CD4-positive, alpha-beta T cell (primary cell): ENCODE measurements around the gene SLC24A4. TPM values are rescaled to one million over a fixed set of nuclear protein-coding genes. Genes with fewer than 3 reads are reported as not detected.
"Not testable (repeated sequence)": the region's sequence is repeated elsewhere in the genome, so short reads cannot be mapped to it uniquely, and the experiment has no call there.

Source experiments
- ATAC-seq: fragments of 200-7000 bp; cut with Tn5 transposase; one replicate; pipeline ENCODE4 v1.10.0; 2022; ENCODE audit warnings: mild to moderate bottlenecking; ENCODE audit not compliant: poor library complexity
- CTCF ChIA-PET: fragments of 350-600 bp; sonication (Branson Sonifier 250); formaldehyde crosslinking; loops from one replicate; lab custom pipeline; 2021; ENCODE audit warnings: antibody characterized with exemption, inconsistent platforms; lab: Charles Lee
- POLR2A ChIA-PET: fragments of 350-600 bp; sonication (Branson Sonifier 250); formaldehyde crosslinking; loops from one replicate; lab custom pipeline; 2021; ENCODE audit warnings: antibody characterized with exemption, inconsistent platforms; lab: Charles Lee
- DNase-seq, 14 experiments: peaks; one replicate each; pipeline ENCODE4 v3.0.0-alpha.2; 2013 to 2020; ENCODE audit warnings: mixed read lengths in 2 of 14
- H3K27ac ChIP-seq, 2 donors: one replicate each; pipeline versions ENCODE4 v1.5.1 to v1.7.0; 2013; ENCODE audit warnings: low read length in 2 of 2, low read depth in 1 of 2, mild to moderate bottlenecking in 1 of 2
- H3K27me3 ChIP-seq, 2 experiments: 1 replicate in 1 of 2; 2 replicates in 1 of 2; pipeline versions ENCODE4 v1.6.1 to v1.7.0; 2013; ENCODE audit warnings: low read length in 2 of 2, control low read depth in 1 of 2, mild to moderate bottlenecking in 1 of 2, moderate library complexity in 1 of 2; ENCODE audit not compliant: insufficient read depth in 2 of 2, control insufficient read depth in 1 of 2
- H3K36me3 ChIP-seq: one replicate; pipeline ENCODE4 v1.6.1; 2013; ENCODE audit warnings: low read length, control low read depth; ENCODE audit not compliant: insufficient read depth
- H3K4me1 ChIP-seq: one replicate; pipeline ENCODE4 v1.6.1; 2013; ENCODE audit warnings: low read length, control low read depth; ENCODE audit not compliant: insufficient read depth
- H3K4me3 ChIP-seq: one replicate; pipeline ENCODE4 v1.5.1; 2013; ENCODE audit warnings: mild to moderate bottlenecking, low read length, moderate library complexity
- H3K9me3 ChIP-seq, 2 experiments: 1 replicate in 1 of 2; 2 replicates in 1 of 2; pipeline versions ENCODE4 v1.6.1 to v1.7.0; 2013; ENCODE audit warnings: low read length in 2 of 2, mild to moderate bottlenecking in 2 of 2, control low read depth in 1 of 2, moderate library complexity in 1 of 2; ENCODE audit not compliant: control insufficient read depth in 1 of 2, insufficient read depth in 1 of 2
- H3K27ac Mint-ChIP-seq: one replicate; pipeline ENCODE4 v1.8.0; 2020; ENCODE audit warnings: mixed read lengths
- H3K27me3 Mint-ChIP-seq: one replicate; pipeline ENCODE4 v1.8.0; 2021; ENCODE audit warnings: mixed read lengths
- H3K36me3 Mint-ChIP-seq: one replicate; pipeline ENCODE4 v1.8.0; 2021; ENCODE audit warnings: low read depth, mixed read lengths
- H3K4me1 Mint-ChIP-seq: one replicate; pipeline ENCODE4 v1.8.0; 2021; ENCODE audit warnings: low read depth, mixed read lengths
- H3K4me3 Mint-ChIP-seq: one replicate; pipeline ENCODE4 v1.8.0; 2020; ENCODE audit warnings: mild to moderate bottlenecking, mixed read lengths
- H3K9me3 Mint-ChIP-seq: one replicate; pipeline ENCODE4 v1.8.0; 2020; ENCODE audit warnings: mixed read lengths
- intact Hi-C, 2 experiments: fragments of 100-400 bp; cut with DNase I in 1 of 2; cut with micrococcal nuclease in 1 of 2; formaldehyde crosslinking; loops; one replicate each; pipeline versions ENCODE4 v1.15.1 to v1.9.0; 2023 to 2025; cut with DNase I, micrococcal nuclease
- total RNA-seq, 174 experiments: library from RNA in 2 of 174; stranded (reverse) in 2 of 174; gene quantifications; one replicate each; pipeline ENCODE4 v1.2.3 and lab custom pipeline; 2021 to 2026
- TF ChIP-seq, protein P1 (sequence below): fragments of 200-600 bp; IDR thresholded peaks from one replicate; pipeline ENCODE4 v1.8.0; 2022; ENCODE audit warnings: antibody characterized with exemption, mild to moderate bottlenecking

The SLC24A4 gene
- total RNA-seq, 2 experiments from 2014 or later = 0.11 to 0.19 TPM

DNA sequence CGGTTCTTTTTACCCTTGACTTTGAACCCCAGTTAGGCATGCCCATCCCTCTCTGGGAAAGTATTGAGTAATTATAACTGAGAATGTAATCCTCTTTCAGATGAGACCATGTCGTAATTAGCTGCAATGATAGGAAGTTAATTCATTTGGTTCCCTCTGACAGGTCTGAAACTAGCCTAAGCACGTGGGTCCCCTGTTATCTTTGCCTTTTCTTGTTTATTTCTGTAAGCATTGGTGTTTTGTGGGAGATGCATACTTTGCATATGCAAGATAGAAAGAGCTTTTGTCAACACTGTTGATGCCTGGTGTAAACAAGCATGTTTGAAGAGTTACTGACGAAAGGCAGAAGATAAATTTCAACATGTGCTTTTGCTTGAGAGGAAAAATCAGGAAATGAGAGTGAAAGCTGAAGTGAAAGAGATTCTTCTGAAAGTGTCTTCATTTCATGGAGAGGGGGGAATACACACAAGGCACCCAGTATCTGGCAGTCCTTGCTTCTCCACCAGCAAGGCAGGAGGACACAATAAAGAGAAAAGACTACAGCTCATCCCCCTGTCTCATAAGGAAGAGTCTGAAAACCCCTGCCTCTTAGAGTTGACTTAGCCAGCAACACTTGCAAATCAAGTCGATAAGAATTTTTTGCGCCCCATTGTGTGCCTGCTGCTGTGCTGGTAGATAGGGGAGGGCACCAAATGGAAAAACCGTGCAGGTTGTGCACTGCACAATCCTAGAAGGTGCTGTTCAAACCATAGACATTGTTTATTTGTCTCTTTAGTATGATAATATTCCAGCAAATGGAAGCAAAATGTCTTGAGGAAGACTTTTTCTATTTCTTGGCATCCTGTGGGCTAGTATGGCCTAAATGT, 77.8 kb downstream of the SLC24A4 start:
- peak in 3 of 14 experiments; percentile 9 to 40 (median 38) for DNase-seq
- H3K4me1 Mint-ChIP-seq = no peaks in the 10 kb centered on the region
- no peak for ATAC-seq
- TF ChIP-seq, protein P1, sequence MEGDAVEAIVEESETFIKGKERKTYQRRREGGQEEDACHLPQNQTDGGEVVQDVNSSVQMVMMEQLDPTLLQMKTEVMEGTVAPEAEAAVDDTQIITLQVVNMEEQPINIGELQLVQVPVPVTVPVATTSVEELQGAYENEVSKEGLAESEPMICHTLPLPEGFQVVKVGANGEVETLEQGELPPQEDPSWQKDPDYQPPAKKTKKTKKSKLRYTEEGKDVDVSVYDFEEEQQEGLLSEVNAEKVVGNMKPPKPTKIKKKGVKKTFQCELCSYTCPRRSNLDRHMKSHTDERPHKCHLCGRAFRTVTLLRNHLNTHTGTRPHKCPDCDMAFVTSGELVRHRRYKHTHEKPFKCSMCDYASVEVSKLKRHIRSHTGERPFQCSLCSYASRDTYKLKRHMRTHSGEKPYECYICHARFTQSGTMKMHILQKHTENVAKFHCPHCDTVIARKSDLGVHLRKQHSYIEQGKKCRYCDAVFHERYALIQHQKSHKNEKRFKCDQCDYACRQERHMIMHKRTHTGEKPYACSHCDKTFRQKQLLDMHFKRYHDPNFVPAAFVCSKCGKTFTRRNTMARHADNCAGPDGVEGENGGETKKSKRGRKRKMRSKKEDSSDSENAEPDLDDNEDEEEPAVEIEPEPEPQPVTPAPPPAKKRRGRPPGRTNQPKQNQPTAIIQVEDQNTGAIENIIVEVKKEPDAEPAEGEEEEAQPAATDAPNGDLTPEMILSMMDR = no peak
- H3K4me3 Mint-ChIP-seq = no peak overlapping the region
- peaks cover 0 to 4% of the 10 kb centered on the region in 2 experiments for H3K9me3 ChIP-seq
- H3K4me3 ChIP-seq = no peak overlapping the region
- H3K36me3 Mint-ChIP-seq = no peaks in the 10 kb centered on the region
- no peaks in the 10 kb centered on the region for H3K9me3 Mint-ChIP-seq
- no peaks in the 10 kb centered on the region for H3K4me1 ChIP-seq
- no peaks in the 10 kb centered on the region for H3K36me3 ChIP-seq
- peaks cover 12% of the 10 kb centered on the region for H3K27me3 Mint-ChIP-seq
- CTCF ChIA-PET = no interaction called here
- no peak overlapping the region for H3K27ac Mint-ChIP-seq
- no peak overlapping the region for H3K27ac ChIP-seq
- intact Hi-C loops = no loop called here
- POLR2A ChIA-PET = no interaction called here
- H3K27me3 ChIP-seq = no peaks in the 10 kb centered on the region

- ChIA-PET POLR2A (no interaction called here), CTCF (no interaction called here)
- DNase-seq (no peak), ATAC-seq (no peak)
- Histone ChIP-seq H3K27ac (no peak overlapping the region), H3K27me3 (no peaks in the 10 kb centered on the region), H3K36me3 (no peaks in the 10 kb centered on the region), H3K9me3 (peaks cover 0 to 11% of the 10 kb centered on the region in 2 experiments), H3K4me3 (no peak overlapping the region), H3K4me1 (no peaks in the 10 kb centered on the region)
- Mint-ChIP-seq H3K4me1 (no peaks in the 10 kb centered on the region), H3K4me3 (no peak overlapping the region), H3K27ac (no peak overlapping the region), H3K36me3 (no peaks in the 10 kb centered on the region), H3K27me3 (peaks cover 12% of the 10 kb centered on the region), H3K9me3 (no peaks in the 10 kb centered on the region)
- intact Hi-C loops = no loop called here
- TF ChIP-seq, protein P1 = no peak
These were observed 78.6 kb downstream of the SLC24A4 start for GRCh38 chr14:92401561-92401960.

- intact Hi-C loops, H3K4me3 ChIP-seq, H3K36me3 Mint-ChIP-seq, H3K27ac ChIP-seq, H3K4me1 Mint-ChIP-seq, DNase-seq, CTCF ChIA-PET, H3K4me3 Mint-ChIP-seq, H3K36me3 ChIP-seq, ATAC-seq, H3K9me3 Mint-ChIP-seq, H3K4me1 ChIP-seq, POLR2A ChIA-PET, H3K27me3 ChIP-seq, H3K27ac Mint-ChIP-seq: not testable (repeated sequence)
- peaks cover 0 to 13% of the 10 kb centered on the region in 2 experiments for H3K9me3 ChIP-seq
- H3K27me3 Mint-ChIP-seq = peaks cover 12% of the 10 kb centered on the region
These were observed 79.5 kb downstream of the SLC24A4 start for GRCh38 chr14:92402500-92402899.
